ENCODE results near the gene RCC2. TPM values are rescaled to one million over a fixed set of nuclear protein-coding genes. Genes with fewer than 3 reads are reported as not detected.
"Not testable (repeated sequence)": the region's sequence is repeated elsewhere in the genome, so short reads cannot be mapped to it uniquely, and the experiment has no call there.

Gene RCC2
- total RNA-seq, 1 experiment from 2014 or later: 94.5 TPM

DNA sequence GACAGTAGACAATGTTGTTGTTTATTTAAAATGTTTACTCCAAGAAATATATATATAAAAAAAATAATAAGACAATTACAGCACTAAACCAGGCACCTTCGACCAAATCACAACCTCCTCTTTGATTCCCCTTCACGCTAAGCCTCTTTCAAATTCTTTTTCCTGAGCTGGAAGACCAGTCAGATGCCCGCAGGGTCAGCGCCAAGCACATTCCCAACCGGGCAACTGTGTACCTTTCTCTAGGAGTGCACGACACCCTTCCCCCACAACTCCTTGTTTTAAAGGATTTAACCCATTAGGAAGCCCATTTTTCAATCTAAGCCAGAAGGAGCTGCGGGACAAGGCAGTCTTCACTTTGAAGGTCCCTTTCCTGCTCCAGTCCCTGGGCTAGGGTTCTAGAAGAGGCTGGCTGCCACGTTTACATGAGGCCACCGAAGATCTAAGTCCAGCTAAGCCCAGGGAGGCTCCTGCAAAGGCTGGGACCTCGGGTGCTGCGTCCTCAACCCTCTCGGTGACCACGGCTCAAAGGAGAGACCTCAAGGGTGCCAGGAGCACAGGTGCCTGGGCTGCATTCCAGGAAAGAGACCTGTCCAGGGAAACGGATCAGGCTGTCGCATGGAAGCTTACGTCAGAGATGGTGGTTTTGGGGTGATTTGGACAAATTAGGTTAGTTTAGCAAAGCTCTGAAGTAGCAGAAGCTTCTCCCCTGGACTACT lies 32.6 kb downstream of the RCC2 start:
- H3K9ac ChIP-seq (ENCODE audit: low read length); H3K4me2 ChIP-seq (ENCODE audit: low read depth, low read length, poor library complexity, severe bottlenecking); H2AFZ ChIP-seq (ENCODE audit: low read length); H3K4me3 ChIP-seq (ENCODE audit: low read length); H3K9me2 ChIP-seq (replicated peaks; ENCODE audit: insufficient read depth, low read length); H3K9me3 ChIP-seq (ENCODE audit: low read length); H3K79me2 ChIP-seq (ENCODE audit: low read length); H3K4me1 ChIP-seq (ENCODE audit: low read length); DNase-seq; H3K27me3 ChIP-seq (ENCODE audit: low read length); H3K27ac ChIP-seq (ENCODE audit: low read length): not testable (repeated sequence)
- Histone ChIP-seq H4K20me1 (ENCODE audit: insufficient read depth, low read depth, low read length) (peaks cover 45% of the 10 kb centered on the region), H3K36me3 (ENCODE audit: insufficient read depth, low read length) (peaks cover 32% of the 10 kb centered on the region)

DNA sequence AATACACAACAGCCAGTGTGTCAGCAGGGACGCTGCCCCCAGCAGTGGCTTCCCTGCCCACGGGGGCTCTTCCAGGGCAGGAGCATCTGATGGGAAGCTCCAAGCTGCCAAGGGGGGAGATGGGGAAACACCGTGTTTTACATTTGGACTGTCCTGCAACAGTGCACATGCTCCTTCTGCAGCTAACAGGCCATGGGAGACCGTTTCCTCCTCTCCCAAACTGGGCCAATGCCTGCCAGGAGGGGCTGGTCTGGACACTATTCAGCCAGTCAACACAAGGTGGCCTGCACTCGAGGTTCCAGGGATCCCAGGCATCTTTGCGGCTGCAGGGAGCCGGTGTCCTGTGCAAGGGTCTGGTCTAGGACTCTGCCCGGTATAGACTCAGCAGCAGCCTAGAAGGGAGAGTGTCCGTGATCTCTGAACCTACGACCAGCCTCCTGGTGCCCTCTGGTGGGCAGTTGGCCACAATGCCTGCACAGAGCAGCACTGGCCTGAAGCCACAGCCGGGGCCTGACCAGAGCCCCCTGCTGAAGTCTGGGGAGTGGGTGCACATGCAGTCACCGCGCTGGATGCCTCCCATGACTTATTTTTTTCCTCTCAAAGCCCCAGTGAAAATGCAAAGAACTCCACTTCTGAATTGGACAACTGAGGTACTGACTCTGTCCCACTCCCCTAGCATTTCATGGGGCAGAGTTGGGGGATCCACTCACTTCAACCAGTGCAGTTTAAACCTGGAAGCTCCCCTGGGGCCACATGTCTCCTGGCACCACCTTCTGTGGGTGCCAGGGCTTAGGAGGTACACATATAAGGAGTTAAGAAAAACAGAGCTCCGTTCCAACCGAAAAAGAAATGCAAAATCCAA lies 33.3 kb downstream of the RCC2 start:
- H3K36me3 ChIP-seq (ENCODE audit: insufficient read depth, low read length): peaks cover 27% of the 10 kb centered on the region
- no peaks in the 10 kb centered on the region for H3K4me1 ChIP-seq (ENCODE audit: low read length)
- DNase-seq: peak; percentile 78
- no peaks in the 10 kb centered on the region for H3K79me2 ChIP-seq (ENCODE audit: low read length)
- H3K9ac ChIP-seq (ENCODE audit: low read length): no peak overlapping the region
- H3K27ac ChIP-seq (ENCODE audit: low read length): no peak overlapping the region
- no peaks in the 10 kb centered on the region for H3K27me3 ChIP-seq (ENCODE audit: low read length)
- H3K9me3 ChIP-seq (ENCODE audit: low read length): no peaks in the 10 kb centered on the region
- H3K4me2 ChIP-seq (ENCODE audit: low read depth, low read length, poor library complexity, severe bottlenecking): no peak overlapping the region
- H3K9me2 ChIP-seq (replicated peaks; ENCODE audit: insufficient read depth, low read length): no peaks in the 10 kb centered on the region
- peaks cover 38% of the 10 kb centered on the region for H4K20me1 ChIP-seq (ENCODE audit: insufficient read depth, low read depth, low read length)
- no peak overlapping the region for H3K4me3 ChIP-seq (ENCODE audit: low read length)
- no peak overlapping the region for H2AFZ ChIP-seq (ENCODE audit: low read length)

DNA sequence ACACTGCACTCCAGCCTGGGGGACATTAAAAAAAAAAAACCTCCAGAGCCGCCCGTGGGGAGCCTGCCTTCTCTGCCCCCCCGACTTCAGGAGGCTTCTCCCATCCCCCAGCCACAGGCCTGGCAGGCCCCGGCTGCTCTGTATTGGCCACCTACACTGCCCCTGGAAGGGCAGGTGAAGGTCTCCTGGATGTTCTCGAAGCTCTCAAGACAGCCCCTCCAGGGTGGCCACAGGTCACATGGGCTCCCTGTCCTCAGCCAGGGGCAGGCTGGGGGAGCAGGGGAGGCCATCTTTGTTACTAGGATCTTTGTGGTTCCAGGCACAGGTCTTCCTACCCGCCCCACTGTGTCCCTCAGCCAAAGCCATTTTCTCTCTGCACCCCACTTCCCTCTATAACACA lies 34.7 kb downstream of the RCC2 start:
- Histone ChIP-seq H4K20me1 (ENCODE audit: insufficient read depth, low read depth, low read length) (peaks cover 29% of the 10 kb centered on the region), H3K9me2 (replicated peaks; ENCODE audit: insufficient read depth, low read length) (no peaks in the 10 kb centered on the region), H2AFZ (ENCODE audit: low read length) (no peak overlapping the region), H3K27ac (ENCODE audit: low read length) (no peak overlapping the region), H3K4me3 (ENCODE audit: low read length) (no peak overlapping the region), H3K9me3 (ENCODE audit: low read length) (no peaks in the 10 kb centered on the region), H3K9ac (ENCODE audit: low read length) (no peak overlapping the region), H3K36me3 (ENCODE audit: insufficient read depth, low read length) (peaks cover 15% of the 10 kb centered on the region), H3K27me3 (ENCODE audit: low read length) (no peaks in the 10 kb centered on the region), H3K4me2 (ENCODE audit: low read depth, low read length, poor library complexity, severe bottlenecking) (no peak overlapping the region), H3K4me1 (ENCODE audit: low read length) (no peaks in the 10 kb centered on the region), H3K79me2 (ENCODE audit: low read length) (no peaks in the 10 kb centered on the region)
- peak; percentile 52 for DNase-seq

DNA sequence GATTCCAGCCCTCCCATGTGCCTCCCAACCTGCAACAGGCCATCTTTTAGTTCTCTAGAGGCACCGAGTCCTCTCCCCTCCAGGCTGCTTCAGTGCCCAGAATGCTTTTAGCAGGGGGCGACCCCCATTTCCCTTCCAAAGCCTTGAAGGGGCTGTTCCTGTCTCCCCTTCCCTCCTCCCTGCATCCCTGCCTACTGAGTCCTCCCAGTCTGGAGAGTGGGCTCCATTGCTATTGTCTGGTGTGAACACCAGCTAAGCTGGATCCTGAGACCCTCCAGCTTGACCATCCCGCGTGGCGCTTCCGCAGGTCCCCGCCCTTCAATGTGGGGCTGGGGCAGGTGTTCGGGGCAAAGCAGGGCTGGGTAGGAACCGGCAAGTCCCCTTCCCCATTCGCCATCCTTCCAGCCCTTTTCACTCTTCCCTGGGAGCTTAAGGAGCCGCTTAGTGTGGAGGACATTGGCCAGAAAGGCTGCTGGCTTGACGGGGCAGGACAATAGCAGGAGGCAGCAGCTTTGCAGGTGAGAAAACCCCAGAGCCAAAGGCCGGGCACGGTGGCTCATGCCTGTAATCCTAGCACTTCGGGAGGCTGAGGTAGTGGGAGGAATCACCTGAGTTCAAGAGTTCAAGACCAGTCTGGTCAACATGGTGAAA lies 35.3 kb downstream of the RCC2 start:
- H3K9me3 ChIP-seq (ENCODE audit: low read length): no peaks in the 10 kb centered on the region
- peaks cover 8% of the 10 kb centered on the region for H3K36me3 ChIP-seq (ENCODE audit: insufficient read depth, low read length)
- no peak overlapping the region for H3K27ac ChIP-seq (ENCODE audit: low read length)
- no peak for DNase-seq
- H3K27me3 ChIP-seq (ENCODE audit: low read length): no peaks in the 10 kb centered on the region
- no peaks in the 10 kb centered on the region for H3K79me2 ChIP-seq (ENCODE audit: low read length)
- H3K9ac ChIP-seq (ENCODE audit: low read length): no peak overlapping the region
- no peak overlapping the region for H3K4me2 ChIP-seq (ENCODE audit: low read depth, low read length, poor library complexity, severe bottlenecking)
- H3K9me2 ChIP-seq (replicated peaks; ENCODE audit: insufficient read depth, low read length): no peaks in the 10 kb centered on the region
- no peaks in the 10 kb centered on the region for H3K4me1 ChIP-seq (ENCODE audit: low read length)
- H4K20me1 ChIP-seq (ENCODE audit: insufficient read depth, low read depth, low read length): peaks cover 22% of the 10 kb centered on the region; the same call in 1 of the 2 replicates
- no peak overlapping the region for H3K4me3 ChIP-seq (ENCODE audit: low read length)
- H2AFZ ChIP-seq (ENCODE audit: low read length): no peak overlapping the region

DNA sequence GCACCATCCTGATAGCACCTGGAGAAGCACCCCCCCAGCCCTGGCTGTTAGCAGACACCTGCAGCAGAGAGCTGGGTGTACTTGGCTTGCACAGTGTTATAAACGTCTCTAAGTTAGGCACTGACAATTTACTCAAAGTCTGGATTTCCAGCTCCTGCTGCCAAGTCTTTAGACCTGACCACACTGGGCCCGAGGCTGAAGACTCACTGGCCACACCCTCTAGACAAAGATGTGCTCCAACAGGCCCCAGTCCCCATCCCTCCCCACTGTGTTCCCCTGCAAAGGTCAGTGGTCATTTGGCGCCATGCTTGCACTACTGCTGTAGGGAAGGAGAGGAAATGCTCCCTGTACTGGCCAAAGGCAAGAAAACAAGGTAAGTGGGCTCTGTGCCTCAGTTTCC lies 36.4 kb downstream of the RCC2 start:
- H3K79me2 ChIP-seq (ENCODE audit: low read length): no peaks in the 10 kb centered on the region
- 0 out of 2 replicates have a peak, but pooled peaks cover under 1% of the 10 kb centered on the region for H3K36me3 ChIP-seq (ENCODE audit: insufficient read depth, low read length)
- no peak overlapping the region for H3K27ac ChIP-seq (ENCODE audit: low read length)
- H2AFZ ChIP-seq (ENCODE audit: low read length): no peak overlapping the region
- peaks cover 17% of the 10 kb centered on the region; the same call in 1 of the 2 replicates for H4K20me1 ChIP-seq (ENCODE audit: insufficient read depth, low read depth, low read length)
- H3K9me3 ChIP-seq (ENCODE audit: low read length): no peaks in the 10 kb centered on the region
- H3K9me2 ChIP-seq (replicated peaks; ENCODE audit: insufficient read depth, low read length): no peaks in the 10 kb centered on the region
- DNase-seq: no peak
- no peak overlapping the region for H3K4me3 ChIP-seq (ENCODE audit: low read length)
- H3K4me1 ChIP-seq (ENCODE audit: low read length): no peaks in the 10 kb centered on the region
- H3K27me3 ChIP-seq (ENCODE audit: low read length): no peaks in the 10 kb centered on the region
- H3K4me2 ChIP-seq (ENCODE audit: low read depth, low read length, poor library complexity, severe bottlenecking): no peak overlapping the region
- H3K9ac ChIP-seq (ENCODE audit: low read length): no peak overlapping the region

DNA sequence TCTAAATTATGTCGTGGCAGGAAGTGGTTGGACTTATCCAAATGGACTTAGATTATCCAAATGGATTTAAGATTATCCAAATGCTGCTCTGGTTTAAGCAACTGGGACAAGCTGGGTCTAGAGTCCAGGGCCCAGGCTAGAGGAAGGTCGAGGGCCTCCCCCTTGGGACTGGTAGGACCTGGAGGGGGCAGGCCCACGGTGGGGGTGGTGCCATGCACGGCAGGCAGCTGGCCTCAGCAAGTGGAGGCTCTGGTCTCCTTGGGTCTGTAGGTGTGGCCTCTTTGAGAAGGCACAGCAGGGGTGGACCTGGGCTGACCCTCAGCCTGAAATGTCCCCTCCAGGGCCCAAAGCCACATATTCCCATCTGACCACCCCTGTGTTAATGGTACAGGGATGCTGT lies 37.6 kb downstream of the RCC2 start:
- no peaks in the 10 kb centered on the region for H3K9me2 ChIP-seq (replicated peaks; ENCODE audit: insufficient read depth, low read length)
- no peaks in the 10 kb centered on the region for H3K27me3 ChIP-seq (ENCODE audit: low read length)
- no peaks in the 10 kb centered on the region for H3K79me2 ChIP-seq (ENCODE audit: low read length)
- no peak overlapping the region for H3K4me3 ChIP-seq (ENCODE audit: low read length)
- H3K4me2 ChIP-seq (ENCODE audit: low read depth, low read length, poor library complexity, severe bottlenecking): no peak overlapping the region
- H3K4me1 ChIP-seq (ENCODE audit: low read length): no peaks in the 10 kb centered on the region
- no peak overlapping the region for H3K9ac ChIP-seq (ENCODE audit: low read length)
- H2AFZ ChIP-seq (ENCODE audit: low read length): no peak overlapping the region
- no peaks in the 10 kb centered on the region for H3K9me3 ChIP-seq (ENCODE audit: low read length)
- peaks cover 13% of the 10 kb centered on the region; the same call in 1 of the 2 replicates for H4K20me1 ChIP-seq (ENCODE audit: insufficient read depth, low read depth, low read length)
- H3K36me3 ChIP-seq (ENCODE audit: insufficient read depth, low read length): no peaks in the 10 kb centered on the region
- no peak overlapping the region for H3K27ac ChIP-seq (ENCODE audit: low read length)
- no peak for DNase-seq

DNA sequence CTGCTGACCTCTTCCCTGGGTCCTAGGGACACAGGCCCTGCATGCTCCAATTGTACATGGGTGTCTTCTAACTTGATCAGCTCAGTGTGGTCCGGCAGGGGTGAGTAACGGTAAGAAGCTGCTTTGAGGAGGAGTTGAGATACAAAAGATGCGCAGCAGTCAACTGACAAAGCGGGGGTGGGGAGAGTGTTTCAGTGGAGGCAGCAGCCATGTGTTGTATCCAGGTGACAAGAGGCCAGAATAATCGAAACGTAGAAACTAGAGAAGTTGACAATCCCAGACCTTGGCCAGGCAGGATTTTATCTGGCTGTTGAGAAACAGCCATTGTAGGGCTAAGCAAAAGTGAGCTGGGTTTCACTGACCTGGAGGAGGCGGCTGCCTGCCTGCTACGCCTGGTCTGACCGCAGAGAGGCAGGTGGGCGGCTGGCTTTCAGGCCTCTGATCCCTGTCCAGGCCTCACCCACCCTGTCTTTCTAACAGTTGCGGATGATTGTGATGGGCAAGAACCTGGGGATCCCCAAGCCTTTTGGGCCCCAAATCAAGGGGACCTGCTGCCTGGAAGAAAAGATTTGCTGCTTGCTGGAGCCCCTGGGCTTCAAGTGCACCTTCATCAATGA lies 38.6 kb downstream of the RCC2 start:
- Histone ChIP-seq H3K4me3 (ENCODE audit: low read length) (no peak overlapping the region), H3K27ac (ENCODE audit: low read length) (no peak overlapping the region), H3K9me3 (ENCODE audit: low read length) (no peaks in the 10 kb centered on the region), H3K4me1 (ENCODE audit: low read length) (no peaks in the 10 kb centered on the region), H3K9me2 (replicated peaks; ENCODE audit: insufficient read depth, low read length) (no peaks in the 10 kb centered on the region), H3K4me2 (ENCODE audit: low read depth, low read length, poor library complexity, severe bottlenecking) (no peak overlapping the region), H4K20me1 (ENCODE audit: insufficient read depth, low read depth, low read length) (peaks cover 10% of the 10 kb centered on the region; the same call in 1 of the 2 replicates), H3K27me3 (ENCODE audit: low read length) (no peaks in the 10 kb centered on the region), H3K36me3 (ENCODE audit: insufficient read depth, low read length) (no peaks in the 10 kb centered on the region), H3K79me2 (ENCODE audit: low read length) (no peaks in the 10 kb centered on the region), H3K9ac (ENCODE audit: low read length) (no peak overlapping the region), H2AFZ (ENCODE audit: low read length) (no peak overlapping the region)
- DNase-seq: no peak

All from Karpas-422 (cell line).